Neural progenitor cell (in vitro differentiated cells): Measurements from ENCODE around the gene GLG1.
"Not testable (repeated sequence)": the region's sequence is repeated elsewhere in the genome, so short reads cannot be mapped to it uniquely, and the experiment has no call there.

Experiments used
- EZH2 ChIP-seq: fragments of 200-600 bp; sonication (generic); IDR thresholded peaks from 2 replicates; pipeline ENCODE4 v1.6.1; 2017; ENCODE audit warnings: antibody characterized with exemption, mild to moderate bottlenecking, moderate library complexity
- EZH2phosphoT487 ChIP-seq: fragments of 200-600 bp; sonication (generic); IDR thresholded peaks from 2 replicates; pipeline ENCODE4 v1.6.1; 2017; ENCODE audit warnings: antibody characterized with exemption
- TF ChIP-seq, protein P1 (sequence below): fragments of 200-600 bp; sonication (generic); IDR thresholded peaks from 2 replicates; pipeline ENCODE4 v1.5.1; 2017; ENCODE audit warnings: antibody characterized with exemption, mild to moderate bottlenecking

DNA sequence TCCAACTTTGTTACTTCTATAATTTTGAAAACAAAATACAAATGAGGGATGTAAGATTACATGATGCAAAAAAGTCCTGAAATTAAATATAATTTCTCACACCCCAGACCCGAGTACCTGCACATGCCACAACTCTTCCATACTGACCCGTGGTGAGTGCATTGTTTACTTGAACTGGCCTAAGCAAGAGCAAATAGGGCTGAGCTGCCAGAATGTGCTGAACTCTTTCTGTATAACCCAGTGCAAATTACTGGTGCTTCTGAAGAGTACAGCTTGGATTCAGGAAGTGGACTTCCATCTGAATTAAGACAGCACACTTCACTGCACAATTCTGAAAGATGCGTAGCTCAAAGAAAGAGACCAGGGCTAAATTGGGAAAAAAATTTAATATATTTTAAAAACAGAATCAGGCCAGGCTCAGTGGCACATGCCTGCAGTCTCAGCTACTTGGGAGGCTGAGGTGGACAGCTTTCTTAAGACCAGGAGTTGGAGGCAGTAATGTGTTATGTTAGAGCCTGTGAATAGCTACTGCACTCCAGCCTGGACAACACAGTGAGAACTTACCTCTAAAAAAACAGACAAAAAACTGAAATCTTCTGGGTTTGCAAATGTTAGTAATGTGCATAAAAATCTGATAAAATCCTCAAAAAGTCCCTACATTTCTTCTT, 63.9 kb downstream of the GLG1 start:
- TF ChIP-seq, protein P1, sequence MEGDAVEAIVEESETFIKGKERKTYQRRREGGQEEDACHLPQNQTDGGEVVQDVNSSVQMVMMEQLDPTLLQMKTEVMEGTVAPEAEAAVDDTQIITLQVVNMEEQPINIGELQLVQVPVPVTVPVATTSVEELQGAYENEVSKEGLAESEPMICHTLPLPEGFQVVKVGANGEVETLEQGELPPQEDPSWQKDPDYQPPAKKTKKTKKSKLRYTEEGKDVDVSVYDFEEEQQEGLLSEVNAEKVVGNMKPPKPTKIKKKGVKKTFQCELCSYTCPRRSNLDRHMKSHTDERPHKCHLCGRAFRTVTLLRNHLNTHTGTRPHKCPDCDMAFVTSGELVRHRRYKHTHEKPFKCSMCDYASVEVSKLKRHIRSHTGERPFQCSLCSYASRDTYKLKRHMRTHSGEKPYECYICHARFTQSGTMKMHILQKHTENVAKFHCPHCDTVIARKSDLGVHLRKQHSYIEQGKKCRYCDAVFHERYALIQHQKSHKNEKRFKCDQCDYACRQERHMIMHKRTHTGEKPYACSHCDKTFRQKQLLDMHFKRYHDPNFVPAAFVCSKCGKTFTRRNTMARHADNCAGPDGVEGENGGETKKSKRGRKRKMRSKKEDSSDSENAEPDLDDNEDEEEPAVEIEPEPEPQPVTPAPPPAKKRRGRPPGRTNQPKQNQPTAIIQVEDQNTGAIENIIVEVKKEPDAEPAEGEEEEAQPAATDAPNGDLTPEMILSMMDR: not testable (repeated sequence)
- TF ChIP-seq EZH2, EZH2phosphoT487: not testable (repeated sequence)
